Measurements from ENCODE around the gene SGCE. TPM values are rescaled to one million over a fixed set of nuclear protein-coding genes. Genes with fewer than 3 reads are reported as not detected.

Gene SGCE
- total RNA-seq, 5 donors from 2014 or later (not counting 1 experiment from before 2014, with no cell fraction given), result 0.58 to 2.2 (median 1.9) TPM

- H3K4me1 ChIP-seq (ENCODE audit: control insufficient read depth in 1 of 2, extremely low read depth in 1 of 2, insufficient read depth in 2 of 2, low read length in 2 of 2), result no peaks in the 10 kb centered on the region
- Mint-ChIP-seq H3K4me3 (no peak overlapping the region), H3K27me3 (peaks cover 0 to 2% of the 10 kb centered on the region in 2 donors), H3K27ac (no peak overlapping the region), H3K9me3 (peaks cover 3 to 12% (median 7%) of the 10 kb centered on the region in 3 donors), H3K36me3 (peaks cover 8% of the 10 kb centered on the region), H3K4me1 (no peaks in the 10 kb centered on the region)
- H3K27me3 ChIP-seq (replicated peaks in 1 of 2; ENCODE audit: control insufficient read depth in 2 of 2, extremely low read depth in 1 of 2, insufficient read depth in 2 of 2, low read length in 1 of 2), result no peaks in the 10 kb centered on the region
- WGBS (ENCODE audit: insufficient coverage), result no CpG with 5 or more reads among the region's 1 CpG
- ChIA-PET POLR2A (no interaction called here), CTCF (no interaction called here)
- no peak for ATAC-seq (replicated peaks in 1 of 4)
- H3K4me3 ChIP-seq (ENCODE audit: control insufficient read depth in 1 of 2, extremely low read depth in 1 of 2, low read length in 1 of 2), result no peak overlapping the region
- no peak for DNase-seq
- no peaks in the 10 kb centered on the region for H3K9me3 ChIP-seq
- no peak overlapping the region for H3K27ac ChIP-seq (ENCODE audit: low read length)
- no peaks in the 10 kb centered on the region for H3K36me3 ChIP-seq (ENCODE audit: control insufficient read depth in 2 of 2, extremely low read depth in 1 of 2, insufficient read depth in 1 of 2, low read length in 1 of 2)
These were observed 53.8 kb downstream of the SGCE start for GRCh38 chr7:94602181-94602580.

- no peaks in the 10 kb centered on the region for H3K27me3 Mint-ChIP-seq
- Histone ChIP-seq H3K36me3 (ENCODE audit: control insufficient read depth in 2 of 2, extremely low read depth in 1 of 2, insufficient read depth in 1 of 2, low read length in 1 of 2) (no peaks in the 10 kb centered on the region), H3K9me3 (no peaks in the 10 kb centered on the region), H3K4me1 (ENCODE audit: control insufficient read depth in 1 of 2, extremely low read depth in 1 of 2, insufficient read depth in 2 of 2, low read length in 2 of 2) (no peaks in the 10 kb centered on the region), H3K4me3 (ENCODE audit: control insufficient read depth in 1 of 2, extremely low read depth in 1 of 2, low read length in 1 of 2) (no peak overlapping the region), H3K27me3 (replicated peaks in 1 of 2; ENCODE audit: control insufficient read depth in 2 of 2, extremely low read depth in 1 of 2, insufficient read depth in 2 of 2, low read length in 1 of 2) (no peaks in the 10 kb centered on the region), H3K27ac (ENCODE audit: low read length) (no peak overlapping the region)
- H3K36me3 Mint-ChIP-seq, result peaks cover 5% of the 10 kb centered on the region
- H3K9me3 Mint-ChIP-seq, result no peaks in the 10 kb centered on the region
- DNase-seq (no peak), ATAC-seq (replicated peaks in 1 of 4) (no peak)
- H3K4me1 Mint-ChIP-seq, result no peaks in the 10 kb centered on the region
- WGBS (ENCODE audit: insufficient coverage), result no CpG with 5 or more reads among the region's 3 CpGs
- H3K4me3 Mint-ChIP-seq, result no peak overlapping the region
- CTCF ChIA-PET, result no interaction called here
- POLR2A ChIA-PET, result no interaction called here
- H3K27ac Mint-ChIP-seq, result no peak overlapping the region
These were observed 55.7 kb downstream of the SGCE start for GRCh38 chr7:94600267-94600666.

- H3K27me3 ChIP-seq (replicated peaks in 1 of 2; ENCODE audit: control insufficient read depth in 2 of 2, extremely low read depth in 1 of 2, insufficient read depth in 2 of 2, low read length in 1 of 2), result no peaks in the 10 kb centered on the region
- no peaks in the 10 kb centered on the region for H3K4me1 ChIP-seq (ENCODE audit: control insufficient read depth in 1 of 2, extremely low read depth in 1 of 2, insufficient read depth in 2 of 2, low read length in 2 of 2)
- H3K36me3 Mint-ChIP-seq, result no peaks in the 10 kb centered on the region
- H3K27ac ChIP-seq (ENCODE audit: low read length), result no peak overlapping the region
- ChIA-PET CTCF (no interaction called here), POLR2A (no interaction called here)
- no peak overlapping the region for H3K27ac Mint-ChIP-seq
- no peaks in the 10 kb centered on the region for H3K4me1 Mint-ChIP-seq
- no peak overlapping the region for H3K4me3 Mint-ChIP-seq
- H3K27me3 Mint-ChIP-seq, result no peaks in the 10 kb centered on the region
- no CpG with 5 or more reads among the region's 4 CpGs for WGBS (ENCODE audit: insufficient coverage)
- no peak overlapping the region for H3K4me3 ChIP-seq (ENCODE audit: control insufficient read depth in 1 of 2, extremely low read depth in 1 of 2, low read length in 1 of 2)
- H3K9me3 ChIP-seq, result no peaks in the 10 kb centered on the region
- no peaks in the 10 kb centered on the region for H3K36me3 ChIP-seq (ENCODE audit: control insufficient read depth in 2 of 2, extremely low read depth in 1 of 2, insufficient read depth in 1 of 2, low read length in 1 of 2)
- no peaks in the 10 kb centered on the region for H3K9me3 Mint-ChIP-seq
- no peak for ATAC-seq (replicated peaks in 1 of 4)
- no peak for DNase-seq
These were observed 60.2 kb downstream of the SGCE start for GRCh38 chr7:94595717-94596116.

GRCh38 chr7:94594882-94595281 is 61.1 kb downstream of the SGCE start:
- WGBS (ENCODE audit: insufficient coverage), result no CpG with 5 or more reads among the region's 1 CpG
- peaks cover 4% of the 10 kb centered on the region for H3K36me3 Mint-ChIP-seq
- Histone ChIP-seq H3K27ac (ENCODE audit: low read length) (no peak overlapping the region), H3K9me3 (no peaks in the 10 kb centered on the region), H3K27me3 (replicated peaks in 1 of 2; ENCODE audit: control insufficient read depth in 2 of 2, extremely low read depth in 1 of 2, insufficient read depth in 2 of 2, low read length in 1 of 2) (no peaks in the 10 kb centered on the region), H3K4me1 (ENCODE audit: control insufficient read depth in 1 of 2, extremely low read depth in 1 of 2, insufficient read depth in 2 of 2, low read length in 2 of 2) (no peaks in the 10 kb centered on the region), H3K36me3 (ENCODE audit: control insufficient read depth in 2 of 2, extremely low read depth in 1 of 2, insufficient read depth in 1 of 2, low read length in 1 of 2) (no peaks in the 10 kb centered on the region), H3K4me3 (ENCODE audit: control insufficient read depth in 1 of 2, extremely low read depth in 1 of 2, low read length in 1 of 2) (no peak overlapping the region)
- no peaks in the 10 kb centered on the region for H3K9me3 Mint-ChIP-seq
- no peak overlapping the region for H3K4me3 Mint-ChIP-seq
- CTCF ChIA-PET, result no interaction called here
- no peak overlapping the region for H3K27ac Mint-ChIP-seq
- no peak for DNase-seq
- no peaks in the 10 kb centered on the region for H3K4me1 Mint-ChIP-seq
- no peak for ATAC-seq (replicated peaks in 1 of 4)
- POLR2A ChIA-PET, result no interaction called here
- H3K27me3 Mint-ChIP-seq, result no peaks in the 10 kb centered on the region

- DNase-seq, result no peak
- no peaks in the 10 kb centered on the region for H3K4me1 Mint-ChIP-seq
- Histone ChIP-seq H3K36me3 (ENCODE audit: control insufficient read depth in 2 of 2, extremely low read depth in 1 of 2, insufficient read depth in 1 of 2, low read length in 1 of 2) (no peaks in the 10 kb centered on the region), H3K4me3 (ENCODE audit: control insufficient read depth in 1 of 2, extremely low read depth in 1 of 2, low read length in 1 of 2) (no peak overlapping the region), H3K9me3 (no peaks in the 10 kb centered on the region), H3K27ac (ENCODE audit: low read length) (no peak overlapping the region), H3K27me3 (replicated peaks in 1 of 2; ENCODE audit: control insufficient read depth in 2 of 2, extremely low read depth in 1 of 2, insufficient read depth in 2 of 2, low read length in 1 of 2) (no peaks in the 10 kb centered on the region), H3K4me1 (ENCODE audit: control insufficient read depth in 1 of 2, extremely low read depth in 1 of 2, insufficient read depth in 2 of 2, low read length in 2 of 2) (no peaks in the 10 kb centered on the region)
- peaks cover 24% of the 10 kb centered on the region for H3K36me3 Mint-ChIP-seq
- no peaks in the 10 kb centered on the region for H3K27me3 Mint-ChIP-seq
- H3K27ac Mint-ChIP-seq, result no peak overlapping the region
- ChIA-PET CTCF (no interaction called here), POLR2A (interaction anchor here in 1 of 2 donors (0.5 kb wide), 1 partner anchor 1169 kb away, joined by 11 read pairs; no protein-coding TSS in a partner anchor)
- no CpG with 5 or more reads among the region's 2 CpGs for WGBS (ENCODE audit: insufficient coverage)
- H3K4me3 Mint-ChIP-seq, result no peak overlapping the region
- ATAC-seq (replicated peaks in 1 of 4), result no peak
- H3K9me3 Mint-ChIP-seq, result no peaks in the 10 kb centered on the region
These were observed 64.8 kb downstream of the SGCE start for GRCh38 chr7:94591176-94591575.

GRCh38 chr7:94590526-94591162 is 65.3 kb downstream of the SGCE start:
- Histone ChIP-seq H3K27ac (ENCODE audit: low read length) (no peak overlapping the region), H3K4me1 (ENCODE audit: control insufficient read depth in 1 of 2, extremely low read depth in 1 of 2, insufficient read depth in 2 of 2, low read length in 2 of 2) (no peaks in the 10 kb centered on the region)

More at GRCh38 chr7:94590526-94591162, 65.3 kb downstream of the SGCE start:
- no peaks in the 10 kb centered on the region for H3K4me1 Mint-ChIP-seq
- Histone ChIP-seq H3K4me3 (ENCODE audit: control insufficient read depth in 1 of 2, extremely low read depth in 1 of 2, low read length in 1 of 2) (no peak overlapping the region), H3K27me3 (replicated peaks in 1 of 2; ENCODE audit: control insufficient read depth in 2 of 2, extremely low read depth in 1 of 2, insufficient read depth in 2 of 2, low read length in 1 of 2) (no peaks in the 10 kb centered on the region), H3K36me3 (ENCODE audit: control insufficient read depth in 2 of 2, extremely low read depth in 1 of 2, insufficient read depth in 1 of 2, low read length in 1 of 2) (no peaks in the 10 kb centered on the region), H3K9me3 (no peaks in the 10 kb centered on the region)
- no CpG with 5 or more reads among the region's 4 CpGs for WGBS (ENCODE audit: insufficient coverage)
- ChIA-PET POLR2A (interaction anchor here in 1 of 2 donors (0.5 kb wide), 1 partner anchor 1170 kb away, joined by 11 read pairs; no protein-coding TSS in a partner anchor), CTCF (no interaction called here)
- ATAC-seq (replicated peaks in 1 of 4) (no peak), DNase-seq (no peak)
- no peak overlapping the region for H3K27ac Mint-ChIP-seq
- no peak overlapping the region for H3K4me3 Mint-ChIP-seq
- no peaks in the 10 kb centered on the region for H3K27me3 Mint-ChIP-seq
- peaks cover 24% of the 10 kb centered on the region for H3K36me3 Mint-ChIP-seq
- H3K9me3 Mint-ChIP-seq, result no peaks in the 10 kb centered on the region

All from T-cell (primary cell).